Thyroid gland (tissue), 4 donors: ENCODE data around the gene RTN4. TPM values are rescaled to one million over a fixed set of nuclear protein-coding genes. Genes with fewer than 3 reads are reported as not detected.

Source experiments
- DNase-seq, 2 donors: peaks; one replicate each; pipeline ENCODE4 v3.0.0-alpha.2; 2019
- H3K27ac ChIP-seq, 3 donors: fragments of 200-600 bp; sonication (generic); 1 replicate in 2 of 3; 2 replicates in 1 of 3; pipeline ENCODE4 v1.5.1; 2016 to 2019; ENCODE audit warnings: mild to moderate bottlenecking in 1 of 3, moderate library complexity in 1 of 3
- H3K27me3 ChIP-seq: fragments of 200-600 bp; sonication (generic); one replicate; pipeline ENCODE4 v1.5.1; 2019
- H3K36me3 ChIP-seq, 2 donors: fragments of 200-600 bp; sonication (generic); one replicate each; pipeline ENCODE4 v1.5.1; 2016 to 2019
- H3K4me1 ChIP-seq, 2 donors: fragments of 200-600 bp; sonication (generic); one replicate each; pipeline ENCODE4 v1.5.1; 2017 to 2019
- H3K4me3 ChIP-seq, 3 donors: fragments of 200-600 bp; sonication (generic); replicated peaks in 1 of 3; 1 replicate in 2 of 3; 2 replicates in 1 of 3; pipeline ENCODE4 v1.5.1; 2016; ENCODE audit warnings: mild to moderate bottlenecking in 1 of 3
- H3K9me3 ChIP-seq: fragments of 200-600 bp; sonication (generic); one replicate; pipeline ENCODE4 v1.5.1; 2017
- CTCF ChIP-seq, 6 experiments: fragments of 200-600 bp in 3 of 6; fragments of 450-650 bp in 3 of 6; sonication (generic) in 3 of 6; IDR thresholded peaks; one replicate each; pipeline ENCODE4 v1.5.1; 2016 to 2019; ENCODE audit warnings: antibody characterized with exemption in 6 of 6, mild to moderate bottlenecking in 2 of 6, inconsistent platforms in 1 of 6, moderate library complexity in 1 of 6
- POLR2A ChIP-seq, 2 donors: fragments of 450-650 bp; IDR thresholded peaks; one replicate each; pipeline ENCODE4 v1.6.1; 2017; ENCODE audit warnings: antibody characterized with exemption in 2 of 2, mild to moderate bottlenecking in 2 of 2, moderate library complexity in 1 of 2
- WGBS, 2 donors: methylation state at CpG; one replicate each; pipeline ENCODE4 v1.1.5; 2017; 5-methylcytosine and 5-hydroxymethylcytosine counted together
- intact Hi-C: fragments of 100-400 bp; cut with DNase I; formaldehyde crosslinking; loops from one replicate; pipeline ENCODE4 v1.15.1; 2023
- total RNA-seq, 4 donors: library from RNA; depleted of rRNA; stranded (reverse); fragments of >200 nt; gene quantifications; one replicate each; pipeline ENCODE4 v1.2.3, GENCODE V29; 2016

The RTN4 gene
- total RNA-seq, 4 donors from 2014 or later, result 144 to 256 (median 180) TPM

- no peak for DNase-seq
- 44 to 45% methylated on average over 7 of the region's 7 CpGs for WGBS, 2 donors
- H3K27ac ChIP-seq, result peak overlapping the region; percentile 6 to 32 (median 28)
- intact Hi-C loops, result no loop called here
- H3K36me3 ChIP-seq, result no peaks in the 10 kb centered on the region
- TF ChIP-seq CTCF (IDR thresholded peaks at IDR 0.05) (no peak), POLR2A (IDR thresholded peaks at IDR 0.05) (no peak)
- H3K27me3 ChIP-seq, result no peaks in the 10 kb centered on the region
- H3K4me3 ChIP-seq, result peak overlapping the region in 2 of 3 donors; percentile 20 to 21
- H3K9me3 ChIP-seq, result no peaks in the 10 kb centered on the region
- peaks cover 45 to 63% of the 10 kb centered on the region in 2 donors for H3K4me1 ChIP-seq
Observed at GRCh38 chr2:55009277-55010060, 40.8 kb downstream of the RTN4 start.

- TF ChIP-seq POLR2A (IDR thresholded peaks at IDR 0.05) (no peak), CTCF (IDR thresholded peaks at IDR 0.05) (no peak)
- peaks cover 21 to 33% of the 10 kb centered on the region in 2 donors for H3K4me1 ChIP-seq
- no peak overlapping the region for H3K4me3 ChIP-seq
- no peaks in the 10 kb centered on the region for H3K27me3 ChIP-seq
- H3K36me3 ChIP-seq, result no peaks in the 10 kb centered on the region
- WGBS, 2 donors, result 74 to 75% methylated on average over 3 of the region's 3 CpGs
- no peaks in the 10 kb centered on the region for H3K9me3 ChIP-seq
- DNase-seq, result no peak
- no peak overlapping the region for H3K27ac ChIP-seq
- intact Hi-C loops, result no loop called here
Observed at GRCh38 chr2:55006306-55006705, 43.9 kb downstream of the RTN4 start.

- 96% methylated on average over 10 of the region's 10 CpGs for WGBS, 2 donors
- TF ChIP-seq CTCF (IDR thresholded peaks at IDR 0.05) (no peak), POLR2A (IDR thresholded peaks at IDR 0.05) (no peak)
- intact Hi-C loops, result no loop called here
- no peaks in the 10 kb centered on the region for H3K27me3 ChIP-seq
- no peak overlapping the region for H3K4me3 ChIP-seq
- no peaks in the 10 kb centered on the region for H3K36me3 ChIP-seq
- peaks cover 17 to 31% of the 10 kb centered on the region in 2 donors for H3K4me1 ChIP-seq
- no peaks in the 10 kb centered on the region for H3K9me3 ChIP-seq
- no peak overlapping the region for H3K27ac ChIP-seq
- DNase-seq, result no peak
Observed at GRCh38 chr2:55003706-55004639, 46.3 kb downstream of the RTN4 start.

GRCh38 chr2:55001716-55002115, 48.5 kb downstream of the RTN4 start:
- Histone ChIP-seq H3K4me1 (peaks cover 19 to 27% of the 10 kb centered on the region in 2 donors), H3K4me3 (no peak overlapping the region)
- 49 to 73% methylated on average over 2 of the region's 2 CpGs for WGBS, 2 donors

More at GRCh38 chr2:55001716-55002115, 48.5 kb downstream of the RTN4 start:
- H3K27ac ChIP-seq, result no peak overlapping the region
- intact Hi-C loops, result no loop called here
- no peaks in the 10 kb centered on the region for H3K9me3 ChIP-seq
- H3K36me3 ChIP-seq, result no peaks in the 10 kb centered on the region
- H3K27me3 ChIP-seq, result no peaks in the 10 kb centered on the region
- no peak for TF ChIP-seq POLR2A (IDR thresholded peaks at IDR 0.05)
- no peak for TF ChIP-seq CTCF (IDR thresholded peaks at IDR 0.05)
- DNase-seq, result no peak
